Progenitor cell of endocrine pancreas (in vitro differentiated cells): ENCODE results near the gene RPS15A. TPM values are rescaled to one million over a fixed set of nuclear protein-coding genes. Genes with fewer than 3 reads are reported as not detected.
A peak's percentile ranks its signal among the peaks of the same experiment; 100 is the strongest.

Source experiments
- DNase-seq: peaks from one replicate; pipeline ENCODE4 v3.0.0; 2021; ENCODE audit warnings: low spot score; ENCODE audit not compliant: unreplicated experiment
- H3K27ac Mint-ChIP-seq: 2 replicates; pipeline ENCODE4 v1.8.0; 2021; ENCODE audit warnings: mild to moderate bottlenecking, moderate library complexity, mixed read lengths
- H3K27me3 Mint-ChIP-seq: 2 replicates; pipeline ENCODE4 v1.8.0; 2021; ENCODE audit warnings: mixed read lengths
- H3K36me3 Mint-ChIP-seq: 2 replicates; pipeline ENCODE4 v1.8.0; 2022; ENCODE audit warnings: mixed read lengths; ENCODE audit not compliant: insufficient read depth
- H3K4me1 Mint-ChIP-seq: 2 replicates; pipeline ENCODE4 v1.8.0; 2021; ENCODE audit warnings: low read depth, mixed read lengths
- H3K4me3 Mint-ChIP-seq: 2 replicates; pipeline ENCODE4 v1.8.0; 2021; ENCODE audit warnings: low read depth, mild to moderate bottlenecking, moderate library complexity, mixed read lengths
- H3K9me3 Mint-ChIP-seq: 2 replicates; pipeline ENCODE4 v1.8.0; 2021; ENCODE audit warnings: low read depth, mixed read lengths
- CTCF ChIP-seq: fragments of 200-600 bp; sonication (generic); IDR thresholded peaks from one replicate; pipeline ENCODE4 v1.5.0; 2021; ENCODE audit warnings: antibody characterized with exemption, mild to moderate bottlenecking; ENCODE audit not compliant: unreplicated experiment
- total RNA-seq: library from RNA; stranded (reverse); gene quantifications from 2 replicates; pipeline ENCODE4 v1.2.1, GENCODE V29; 2021

The RPS15A gene
- total RNA-seq, 1 donor from 2014 or later, result 1,546 TPM

DNA sequence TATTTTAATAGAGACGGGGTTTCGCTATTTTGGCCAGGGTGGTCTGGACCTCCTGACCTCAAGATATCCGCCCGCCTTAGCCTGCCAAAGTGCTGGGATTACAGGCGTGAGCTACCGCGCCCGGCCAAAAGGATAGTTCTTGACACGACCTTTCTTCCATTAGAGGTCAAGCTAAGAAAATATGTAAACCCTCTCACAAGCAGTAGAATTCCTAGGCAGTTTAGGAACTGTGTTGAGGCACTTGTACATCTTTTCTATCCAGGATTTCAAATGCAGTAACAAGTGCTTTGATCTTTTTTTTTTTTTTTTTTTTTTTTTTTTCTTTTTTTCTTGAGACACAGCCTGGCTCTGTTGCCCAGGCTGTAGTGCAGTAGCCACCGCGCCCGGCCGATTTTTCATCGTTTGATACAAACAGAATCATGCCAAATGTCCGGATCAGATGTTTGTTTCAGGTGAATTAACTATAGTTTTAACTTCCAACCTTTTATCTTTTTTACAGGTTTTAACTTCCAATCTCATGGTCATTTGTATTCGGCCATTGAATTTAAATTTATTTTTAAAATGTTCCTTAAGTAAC is 12.7 kb upstream of the RPS15A start:
- H3K27me3 Mint-ChIP-seq, result no peaks in the 10 kb centered on the region
- H3K4me1 Mint-ChIP-seq, result peaks cover 18% of the 10 kb centered on the region
- peak overlapping the region; percentile 94 for H3K4me3 Mint-ChIP-seq

DNA sequence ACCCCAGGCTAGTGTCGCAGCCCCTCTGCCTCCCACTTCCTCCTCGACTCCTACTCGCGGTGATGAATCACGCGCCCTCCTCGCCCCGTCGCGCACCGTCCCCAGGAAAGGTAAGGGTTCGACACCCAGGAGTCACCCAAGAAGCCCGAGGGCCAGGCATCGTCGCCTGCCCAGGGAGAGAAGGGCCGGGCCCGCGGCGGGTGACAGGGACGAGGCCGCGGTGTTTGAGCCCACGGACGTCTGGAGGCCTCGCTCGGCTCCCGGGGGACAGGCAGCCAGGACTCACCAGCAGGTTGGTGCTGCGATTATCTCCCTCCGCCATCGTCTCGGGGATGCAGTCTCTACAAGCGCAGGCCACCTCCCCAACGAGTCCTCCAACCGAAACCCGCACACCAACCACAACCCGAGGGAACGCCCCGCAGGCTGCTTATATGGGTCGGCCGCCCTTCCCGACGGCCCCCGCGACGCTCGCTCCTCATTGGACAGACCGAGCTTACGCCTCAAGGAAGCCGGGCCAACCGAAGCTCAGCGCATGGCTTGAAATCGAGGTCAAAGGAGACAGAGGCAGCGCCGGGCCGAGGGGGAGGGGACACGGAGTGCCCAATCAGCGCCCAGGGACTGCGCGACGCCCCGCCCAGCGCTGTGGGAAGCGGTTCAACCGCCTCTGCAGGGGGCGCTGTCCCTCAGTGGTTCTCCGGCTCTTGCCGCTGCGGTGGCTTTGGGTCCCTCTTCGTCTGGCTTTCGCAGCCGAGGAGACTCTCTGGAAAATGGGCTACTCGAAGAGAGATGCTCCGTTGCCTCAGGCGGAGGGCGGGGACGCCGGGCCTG is 11.2 kb upstream of the RPS15A start, which contains the start of gene ARL6IP1:
ARL6IP1 (minus strand) TSS at position 405 of the 828 bp plus-strand sequence; CDS start at position 322, 83 bp downstream.
- peak within 1 kb of the TSS; percentile 94 for H3K4me3 Mint-ChIP-seq
- H3K36me3 Mint-ChIP-seq, result peaks cover 12% of the 10 kb centered on the region
- peak within 1 kb of the TSS; percentile 98 for H3K27ac Mint-ChIP-seq
- H3K4me1 Mint-ChIP-seq, result peaks cover 20% of the 10 kb centered on the region
- no peaks in the 10 kb centered on the region for H3K9me3 Mint-ChIP-seq
- peak; percentile 95 for DNase-seq
- TF ChIP-seq CTCF, result peak; percentile 92
- H3K27me3 Mint-ChIP-seq, result no peaks in the 10 kb centered on the region

More for the DNA sequence above, 12.7 kb upstream of the RPS15A start:
- Mint-ChIP-seq H3K27ac (peak overlapping the region; percentile 75), H3K9me3 (no peaks in the 10 kb centered on the region), H3K36me3 (peaks cover 10% of the 10 kb centered on the region)
- TF ChIP-seq CTCF, result no peak
- no peak for DNase-seq

GRCh38 chr16:18800775-18801144 is 10.6 kb upstream of the RPS15A start:
- peaks cover 10% of the 10 kb centered on the region for H3K36me3 Mint-ChIP-seq
- H3K27ac Mint-ChIP-seq, result peak overlapping the region; percentile 98
- DNase-seq, result no peak
- peak overlapping the region; percentile 94 for H3K4me3 Mint-ChIP-seq
- peaks cover 23% of the 10 kb centered on the region for H3K4me1 Mint-ChIP-seq
- H3K27me3 Mint-ChIP-seq, result no peaks in the 10 kb centered on the region
- no peak for TF ChIP-seq CTCF
- no peaks in the 10 kb centered on the region for H3K9me3 Mint-ChIP-seq

GRCh38 chr16:18800293-18800692 is 10.2 kb upstream of the RPS15A start:
- H3K27me3 Mint-ChIP-seq, result no peaks in the 10 kb centered on the region
- DNase-seq, result no peak
- peaks cover 12% of the 10 kb centered on the region for H3K36me3 Mint-ChIP-seq
- H3K4me3 Mint-ChIP-seq, result peak overlapping the region; percentile 94
- no peaks in the 10 kb centered on the region for H3K9me3 Mint-ChIP-seq
- peaks cover 23% of the 10 kb centered on the region for H3K4me1 Mint-ChIP-seq
- H3K27ac Mint-ChIP-seq, result peak overlapping the region; percentile 98
- no peak for TF ChIP-seq CTCF

DNA sequence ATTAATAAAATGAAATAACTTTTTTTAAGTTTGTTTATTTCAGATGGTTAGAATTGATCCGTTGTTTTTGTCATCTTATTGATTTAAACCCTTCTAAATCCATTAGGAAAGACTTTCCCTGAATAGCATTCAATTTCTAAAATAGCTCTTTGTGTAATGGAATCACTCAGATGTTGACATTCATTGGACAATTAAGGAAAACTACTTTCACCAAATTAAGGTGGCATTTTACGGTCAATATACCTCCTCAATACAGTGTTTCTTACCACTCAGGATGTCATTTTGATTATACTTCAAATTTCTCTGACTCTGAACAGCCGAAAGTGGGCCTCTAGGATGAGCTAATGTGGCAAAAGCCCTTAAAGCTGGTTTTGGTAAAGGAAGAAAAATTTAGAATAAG is 9.4 kb upstream of the RPS15A start:
- no peaks in the 10 kb centered on the region for H3K9me3 Mint-ChIP-seq
- no peaks in the 10 kb centered on the region for H3K27me3 Mint-ChIP-seq
- H3K4me1 Mint-ChIP-seq, result peaks cover 23% of the 10 kb centered on the region
- H3K4me3 Mint-ChIP-seq, result peak overlapping the region; percentile 94
- TF ChIP-seq CTCF, result no peak
- DNase-seq, result no peak
- peaks cover 13% of the 10 kb centered on the region for H3K36me3 Mint-ChIP-seq
- H3K27ac Mint-ChIP-seq, result no peak overlapping the region
